ENCODE results near the gene KRTAP4-2.
"Not testable (repeated sequence)": the region's sequence is repeated elsewhere in the genome, so short reads cannot be mapped to it uniquely, and the experiment has no call there.

Gene KRTAP4-2

GRCh38 chr17:41160648-41161047 lies 17.4 kb downstream of the KRTAP4-2 start, which contains the start of gene KRTAP4-4:
Gene KRTAP4-4 (minus strand): TSS chr17:41160748. CDS start chr17:41160691, 57 bp downstream.
- no peak for DNase-seq

GRCh38 chr17:41160190-41160589 lies 17.8 kb downstream of the KRTAP4-2 start:
- not testable (repeated sequence) for DNase-seq

- no peak for DNase-seq
Measured at GRCh38 chr17:41153856-41154255, 24.2 kb downstream of the KRTAP4-2 start.

GRCh38 chr17:41151525-41151924 lies 26.5 kb downstream of the KRTAP4-2 start:
- no peak for DNase-seq

- DNase-seq = no peak
Measured at GRCh38 chr17:41150026-41150425, 28.0 kb downstream of the KRTAP4-2 start.

- no peak for DNase-seq
Measured at GRCh38 chr17:41149652-41149985, 28.4 kb downstream of the KRTAP4-2 start, which contains the start of gene KRTAP4-5. Gene KRTAP4-5 (minus strand): TSS chr17:41149825. CDS start chr17:41149767, 58 bp downstream.

- not testable (repeated sequence) for DNase-seq
Measured at GRCh38 chr17:41148971-41149651, 28.9 kb downstream of the KRTAP4-2 start.

GRCh38 chr17:41147531-41148204 lies 30.4 kb downstream of the KRTAP4-2 start:
- no peak for DNase-seq

GRCh38 chr17:41145261-41145660 lies 32.8 kb downstream of the KRTAP4-2 start:
- DNase-seq = no peak

GRCh38 chr17:41144846-41145245 lies 33.2 kb downstream of the KRTAP4-2 start:
- no peak for DNase-seq

GRCh38 chr17:41141361-41141760 lies 36.7 kb downstream of the KRTAP4-2 start:
- DNase-seq = no peak

- peak; percentile 92 for DNase-seq
Measured at GRCh38 chr17:41140360-41141131, 37.5 kb downstream of the KRTAP4-2 start, which contains the start of gene KRTAP4-6. Gene KRTAP4-6 (minus strand): TSS chr17:41140544. CDS start chr17:41140487, 57 bp downstream.

GRCh38 chr17:41139865-41140264 lies 38.2 kb downstream of the KRTAP4-2 start:
- not testable (repeated sequence) for DNase-seq

- DNase-seq = peak; percentile 14
Measured at GRCh38 chr17:41133880-41134735, 43.9 kb downstream of the KRTAP4-2 start.

- DNase-seq = no peak
Measured at GRCh38 chr17:41131979-41132378, 46.0 kb downstream of the KRTAP4-2 start.

All from fibroblast of skin of scalp (primary cell).